OCI-LY1 (cell line): ENCODE results near the gene CATSPERZ.

Source experiments
- H2AFZ ChIP-seq: fragments of 200-600 bp; sonication (generic), shearing (Covaris generic); 2 replicates; pipeline ENCODE4 v1.6.0; 2014; ENCODE audit warnings: antibody characterized with exemption, mild to moderate bottlenecking, low read length
- H3F3A ChIP-seq: fragments of 200-600 bp; sonication (generic), shearing (Covaris generic); 2 replicates; pipeline ENCODE4 v1.6.0; 2014; ENCODE audit warnings: mild to moderate bottlenecking, antibody characterized with exemption, low read length, moderate library complexity; ENCODE audit not compliant: insufficient read depth
- H3K27ac ChIP-seq: fragments of 200-600 bp; sonication (generic); 2 replicates; pipeline ENCODE4 v1.5.1; 2014; ENCODE audit warnings: low read length, mixed run types, mild to moderate bottlenecking, low read depth; ENCODE audit not compliant: poor library complexity, severe bottlenecking
- H3K27me3 ChIP-seq: fragments of 200-600 bp; sonication (generic); 2 replicates; pipeline ENCODE4 v1.6.0; 2014; ENCODE audit warnings: antibody characterized with exemption, mild to moderate bottlenecking, low read length, moderate library complexity; ENCODE audit not compliant: insufficient read depth
- H3K36me3 ChIP-seq: fragments of 200-600 bp; sonication (generic); 2 replicates; pipeline ENCODE4 v1.6.1; 2014; ENCODE audit warnings: mild to moderate bottlenecking, antibody characterized with exemption, low read length, moderate library complexity, mixed read lengths; ENCODE audit not compliant: insufficient read depth
- H3K4me1 ChIP-seq: fragments of 200-600 bp; sonication (generic); 2 replicates; pipeline ENCODE4 v1.5.1; 2014; ENCODE audit warnings: mild to moderate bottlenecking, low read length, moderate library complexity; ENCODE audit not compliant: insufficient read depth, severe bottlenecking
- H3K4me2 ChIP-seq: fragments of 200-600 bp; sonication (generic), shearing (Covaris generic); 2 replicates; pipeline ENCODE4 v1.6.1; 2014; ENCODE audit warnings: low read length
- H3K4me3 ChIP-seq: fragments of 200-600 bp; sonication (generic); 2 replicates; pipeline ENCODE4 v1.5.1; 2014; ENCODE audit warnings: low read length, low read depth, mild to moderate bottlenecking, mixed read lengths; ENCODE audit not compliant: poor library complexity, severe bottlenecking
- H3K79me2 ChIP-seq: fragments of 200-600 bp; shearing (Covaris generic); 2 replicates; pipeline ENCODE4 v1.6.1; 2016; ENCODE audit warnings: mixed run types, low read length, mixed read lengths; ENCODE audit not compliant: insufficient read depth
- H3K9ac ChIP-seq: fragments of 200-600 bp; sonication (generic), shearing (Covaris generic); 2 replicates; pipeline ENCODE4 v1.6.1; 2014; ENCODE audit warnings: mild to moderate bottlenecking, low read length, mixed read lengths
- H3K9me2 ChIP-seq: fragments of 200-600 bp; sonication (generic), shearing (Covaris generic); 2 replicates; pipeline ENCODE4 v1.6.1; 2014; ENCODE audit warnings: low read depth, mild to moderate bottlenecking, low read length, mixed read lengths
- H3K9me3 ChIP-seq: fragments of 200-600 bp; shearing (Covaris generic); 2 replicates; pipeline ENCODE4 v1.6.1; 2014; ENCODE audit warnings: low read length, mixed read lengths
- H4K20me1 ChIP-seq: fragments of 200-600 bp; sonication (generic), shearing (Covaris generic); 2 replicates; pipeline ENCODE4 v1.6.0; 2016; ENCODE audit warnings: mild to moderate bottlenecking, low read length; ENCODE audit not compliant: insufficient read depth
- CTCF ChIP-seq: fragments of 200-600 bp; sonication (generic), shearing (Covaris generic); IDR thresholded peaks from 2 replicates; pipeline ENCODE4 v1.5.1; 2017; ENCODE audit warnings: mild to moderate bottlenecking, antibody characterized with exemption, low read length, moderate library complexity, mixed read lengths
- EZH2 ChIP-seq: fragments of 200-600 bp; sonication (generic), shearing (Covaris generic); IDR thresholded peaks from 2 replicates; pipeline ENCODE4 v1.8.0; 2017; ENCODE audit warnings: borderline replicate concordance, mixed run types, mild to moderate bottlenecking, antibody characterized with exemption, low read length, moderate library complexity, mixed read lengths

The CATSPERZ gene

GRCh38 chr11:64339286-64339685 lies 39.1 kb downstream of the CATSPERZ start:
- Histone ChIP-seq H3K36me3 (peaks cover 22% of the 10 kb centered on the region; the same call in 1 of the 2 replicates), H3K4me2 (peak overlapping the region; percentile 93), H3K9me2 (no peaks in the 10 kb centered on the region), H3K4me3 (peak overlapping the region; percentile 70), H4K20me1 (no peaks in the 10 kb centered on the region), H3K27me3 (no peaks in the 10 kb centered on the region), H3K9me3 (no peaks in the 10 kb centered on the region), H3K27ac (peak overlapping the region; percentile 79), H2AFZ (no peak overlapping the region), H3K79me2 (no peaks in the 10 kb centered on the region), H3K4me1 (peaks cover 39% of the 10 kb centered on the region), H3K9ac (peak overlapping the region; percentile 75), H3F3A (no peaks in the 10 kb centered on the region)
- TF ChIP-seq CTCF (no peak), EZH2 (no peak)

GRCh38 chr11:64339754-64340408 lies 39.7 kb downstream of the CATSPERZ start, which contains the start of gene CCDC88B:
Gene CCDC88B (plus strand): TSS chr11:64340204. CDS start chr11:64340267, 63 bp downstream.
- Histone ChIP-seq H3K27me3 (no peaks in the 10 kb centered on the region), H3K4me1 (peaks cover 38% of the 10 kb centered on the region), H3F3A (no peaks in the 10 kb centered on the region), H3K9me2 (no peaks in the 10 kb centered on the region), H2AFZ (no peak within 1 kb of the TSS), H3K4me3 (peak within 1 kb of the TSS; percentile 70), H3K36me3 (peaks cover 28% of the 10 kb centered on the region; the same call in 1 of the 2 replicates), H3K9ac (peak within 1 kb of the TSS; percentile 75), H3K9me3 (no peaks in the 10 kb centered on the region), H3K27ac (peak within 1 kb of the TSS; percentile 79), H4K20me1 (no peaks in the 10 kb centered on the region), H3K4me2 (peak within 1 kb of the TSS; percentile 93), H3K79me2 (no peaks in the 10 kb centered on the region)
- TF ChIP-seq CTCF (no peak), EZH2 (no peak)

GRCh38 chr11:64340671-64341335 lies 40.6 kb downstream of the CATSPERZ start:
- TF ChIP-seq EZH2: no peak
- peak; percentile 30; the same call in 1 of the 2 replicates for TF ChIP-seq CTCF
- peak overlapping the region; percentile 79 for H3K27ac ChIP-seq
- no peak overlapping the region for H2AFZ ChIP-seq
- no peaks in the 10 kb centered on the region for H3K79me2 ChIP-seq
- peak overlapping the region; percentile 75 for H3K9ac ChIP-seq
- peak overlapping the region; percentile 70 for H3K4me3 ChIP-seq
- no peaks in the 10 kb centered on the region for H3K9me2 ChIP-seq
- peaks cover 36% of the 10 kb centered on the region; the same call in 1 of the 2 replicates for H3K36me3 ChIP-seq
- H3K9me3 ChIP-seq: no peaks in the 10 kb centered on the region
- no peaks in the 10 kb centered on the region for H4K20me1 ChIP-seq
- H3K4me2 ChIP-seq: peak overlapping the region; percentile 93
- no peaks in the 10 kb centered on the region for H3K27me3 ChIP-seq
- H3K4me1 ChIP-seq: peaks cover 30% of the 10 kb centered on the region
- no peaks in the 10 kb centered on the region for H3F3A ChIP-seq
